Measurements from ENCODE around the gene INPP5D.
"Not testable (repeated sequence)": the region's sequence is repeated elsewhere in the genome, so short reads cannot be mapped to it uniquely, and the experiment has no call there.

Gene INPP5D

DNA sequence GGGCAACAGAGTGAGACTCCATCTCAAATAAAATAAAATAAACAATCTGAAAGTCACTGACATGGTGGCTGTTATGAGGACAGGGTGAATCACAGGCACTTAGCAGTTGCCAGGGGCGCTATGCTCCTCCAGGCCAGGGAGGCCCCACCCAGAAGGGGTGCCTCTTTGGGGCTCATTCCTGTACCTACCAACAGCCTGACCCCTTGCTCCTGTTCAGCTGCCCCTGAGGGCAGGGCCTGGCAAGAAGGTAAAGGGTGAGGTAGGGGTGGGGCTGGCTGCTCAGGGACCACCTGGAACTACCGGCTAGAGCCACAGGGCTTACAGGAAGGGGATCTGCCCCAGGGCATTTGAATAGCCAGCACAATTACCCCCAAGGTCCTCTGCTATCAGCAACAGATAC is 60.3 kb downstream of the INPP5D start:
- DNase-seq (no peak), ATAC-seq (replicated peaks) (no peak)
- Mint-ChIP-seq H3K9me3 (peaks cover 2 to 3% of the 10 kb centered on the region in 2 donors), H3K4me1 (peaks cover 62 to 81% of the 10 kb centered on the region in 2 donors), H3K36me3 (peaks cover 79 to 86% of the 10 kb centered on the region in 2 donors), H3K4me3 (no peak overlapping the region), H3K27ac (peak overlapping the region; percentile 51), H3K27me3 (no peaks in the 10 kb centered on the region)

DNA sequence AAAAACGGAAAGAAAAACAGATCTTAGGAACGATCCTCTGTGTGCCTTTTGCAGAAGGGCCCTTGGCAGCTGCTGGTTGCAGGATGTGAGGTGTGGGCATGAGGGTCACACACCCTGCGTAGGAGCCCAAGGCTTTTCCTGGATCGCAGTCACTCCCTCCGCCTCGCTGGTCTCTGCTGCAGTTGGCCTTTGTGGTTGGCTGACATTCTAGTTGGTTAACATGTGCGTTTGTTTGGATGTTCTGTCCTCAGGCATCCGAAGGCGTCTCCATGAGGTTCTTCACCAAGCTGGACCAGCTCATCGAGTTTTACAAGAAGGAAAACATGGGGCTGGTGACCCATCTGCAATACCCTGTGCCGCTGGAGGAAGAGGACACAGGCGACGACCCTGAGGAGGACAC is 61.7 kb downstream of the INPP5D start:
- ATAC-seq (replicated peaks) (no peak), DNase-seq (no peak)
- H3K4me1 Mint-ChIP-seq = peaks cover 55 to 75% of the 10 kb centered on the region in 2 donors
- peak overlapping the region; percentile 92 for H3K27ac Mint-ChIP-seq
- H3K36me3 Mint-ChIP-seq = peaks cover 83 to 84% of the 10 kb centered on the region in 2 donors
- H3K27me3 Mint-ChIP-seq = no peaks in the 10 kb centered on the region
- peak overlapping the region; percentile 7 to 63 for H3K4me3 Mint-ChIP-seq
- peaks cover 2 to 3% of the 10 kb centered on the region in 2 donors for H3K9me3 Mint-ChIP-seq

DNA sequence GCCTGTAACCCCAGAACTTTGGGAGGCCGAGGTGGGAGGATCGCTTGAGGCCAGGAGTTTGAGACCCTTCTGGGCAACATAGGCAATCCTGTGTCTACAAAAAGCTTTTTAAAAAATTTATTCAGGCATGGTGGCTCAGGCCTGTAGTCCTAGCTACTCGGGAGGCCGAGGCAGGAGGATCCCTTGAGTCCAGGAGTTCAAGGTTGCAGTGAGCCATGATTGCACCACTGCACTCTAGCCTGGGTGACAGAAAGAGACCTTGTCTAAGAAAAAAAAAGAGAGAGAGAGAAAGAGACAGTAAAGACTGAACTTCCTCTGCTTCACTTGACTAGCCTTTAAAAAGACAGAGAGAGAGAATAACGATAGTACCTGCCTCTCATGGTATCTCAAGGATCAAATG is 62.4 kb downstream of the INPP5D start:
- Mint-ChIP-seq H3K27me3 (no peaks in the 10 kb centered on the region), H3K4me1 (peaks cover 51 to 68% of the 10 kb centered on the region in 2 donors), H3K9me3 (peaks cover 2 to 3% of the 10 kb centered on the region in 2 donors), H3K27ac (peak overlapping the region; percentile 92), H3K4me3 (peak overlapping the region; percentile 56 to 62), H3K36me3 (peaks cover 82 to 83% of the 10 kb centered on the region in 2 donors)
- ATAC-seq (replicated peaks) (no peak), DNase-seq (no peak)

DNA sequence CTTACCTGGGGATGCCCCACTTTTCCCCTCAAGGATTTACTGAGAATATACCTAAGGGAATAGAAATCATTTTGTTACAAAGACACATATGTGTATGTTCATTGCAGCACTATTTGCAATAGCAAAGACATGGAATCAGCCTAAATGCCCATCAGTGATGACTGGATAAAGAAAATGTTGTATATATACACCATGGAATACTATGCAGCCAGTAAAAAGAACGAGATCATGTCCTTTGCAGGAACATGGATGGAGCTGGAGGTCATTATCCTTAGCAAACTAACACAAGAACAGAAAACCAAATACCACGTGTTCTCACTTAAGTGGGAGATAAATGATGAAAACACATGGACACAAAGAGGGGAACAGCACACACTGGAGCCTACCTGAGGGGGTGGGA is 63.4 kb downstream of the INPP5D start:
- H3K27me3 Mint-ChIP-seq; H3K9me3 Mint-ChIP-seq; DNase-seq; ATAC-seq (replicated peaks): not testable (repeated sequence)
- Mint-ChIP-seq H3K36me3 (peaks cover 71 to 75% of the 10 kb centered on the region in 2 donors), H3K27ac (peak overlapping the region; percentile 92), H3K4me3 (peak overlapping the region in 1 of 2 donors; percentile 62), H3K4me1 (peaks cover 41 to 57% of the 10 kb centered on the region in 2 donors)

DNA sequence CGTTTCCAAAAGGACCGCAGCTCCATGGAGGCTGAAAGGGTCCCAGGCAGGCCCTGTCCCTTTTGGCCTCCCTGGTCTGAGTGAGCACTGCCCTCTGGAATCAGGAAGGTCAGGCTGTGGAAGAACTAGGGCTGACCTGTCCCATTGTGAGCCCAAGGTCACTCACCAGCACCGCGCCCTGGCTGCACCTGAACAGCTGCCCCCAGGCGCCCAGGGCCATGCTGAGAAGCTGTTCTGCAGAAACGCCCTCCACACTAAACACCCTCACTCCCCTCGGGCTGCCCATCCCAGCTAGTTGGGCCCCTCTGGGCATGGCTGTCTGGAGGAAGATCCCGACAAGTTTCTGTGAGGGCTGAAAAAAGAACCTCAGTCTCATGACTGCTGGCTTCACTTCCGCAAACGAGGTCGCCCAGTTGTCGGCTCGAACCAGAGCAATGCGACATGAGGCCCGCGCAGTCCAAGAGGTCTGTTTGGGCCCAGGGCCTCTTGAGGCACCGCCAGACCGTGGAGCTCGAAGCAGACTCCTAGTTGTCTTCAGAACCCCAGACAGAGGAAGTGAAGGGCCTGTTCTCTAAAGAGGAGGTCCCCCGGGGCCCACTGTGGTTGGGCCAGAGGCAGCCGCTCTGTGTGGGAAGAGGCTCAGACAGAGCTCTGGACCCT is 64.4 kb downstream of the INPP5D start:
- Mint-ChIP-seq H3K4me1 (peaks cover 32 to 51% of the 10 kb centered on the region in 2 donors), H3K27ac (peak overlapping the region; percentile 96), H3K27me3 (no peaks in the 10 kb centered on the region), H3K4me3 (peak overlapping the region; percentile 65 to 82), H3K9me3 (peaks cover 2 to 3% of the 10 kb centered on the region in 2 donors), H3K36me3 (peaks cover 64 to 69% of the 10 kb centered on the region in 2 donors)
- ATAC-seq (replicated peaks) (peak; percentile 97 to 98), DNase-seq (peak; percentile 85)

DNA sequence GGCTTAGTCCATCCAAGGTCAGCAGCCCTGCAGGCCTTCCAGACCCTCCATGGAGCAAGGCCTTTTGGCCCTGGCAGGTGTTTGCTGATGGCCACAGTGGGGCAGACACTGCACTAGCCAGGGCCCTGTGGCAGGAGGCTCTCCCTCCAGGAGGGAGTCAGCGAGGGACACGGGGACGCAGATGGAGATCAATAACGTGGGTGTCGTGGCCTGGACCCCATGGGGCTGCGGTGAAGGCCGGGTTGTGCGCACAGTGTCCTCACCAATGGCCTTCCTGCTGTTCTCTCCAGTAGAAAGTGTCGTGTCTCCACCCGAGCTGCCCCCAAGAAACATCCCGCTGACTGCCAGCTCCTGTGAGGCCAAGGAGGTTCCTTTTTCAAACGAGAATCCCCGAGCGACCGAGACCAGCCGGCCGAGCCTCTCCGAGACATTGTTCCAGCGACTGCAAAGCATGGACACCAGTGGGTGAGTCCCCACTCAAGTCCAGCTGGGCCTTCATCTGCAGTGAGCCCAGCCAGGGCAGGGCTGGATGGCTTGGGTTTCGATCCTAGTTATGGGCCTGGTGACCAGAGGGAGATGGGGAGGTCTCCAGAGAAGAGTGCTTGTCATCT is 65.4 kb downstream of the INPP5D start:
- ATAC-seq (replicated peaks) (no peak), DNase-seq (no peak)
- Mint-ChIP-seq H3K9me3 (peaks cover 3 to 5% of the 10 kb centered on the region in 2 donors), H3K27me3 (no peaks in the 10 kb centered on the region), H3K27ac (peak overlapping the region; percentile 96), H3K4me3 (peak overlapping the region in 1 of 2 donors; percentile 82), H3K4me1 (peaks cover 37 to 57% of the 10 kb centered on the region in 2 donors), H3K36me3 (peaks cover 66 to 70% of the 10 kb centered on the region in 2 donors)

DNA sequence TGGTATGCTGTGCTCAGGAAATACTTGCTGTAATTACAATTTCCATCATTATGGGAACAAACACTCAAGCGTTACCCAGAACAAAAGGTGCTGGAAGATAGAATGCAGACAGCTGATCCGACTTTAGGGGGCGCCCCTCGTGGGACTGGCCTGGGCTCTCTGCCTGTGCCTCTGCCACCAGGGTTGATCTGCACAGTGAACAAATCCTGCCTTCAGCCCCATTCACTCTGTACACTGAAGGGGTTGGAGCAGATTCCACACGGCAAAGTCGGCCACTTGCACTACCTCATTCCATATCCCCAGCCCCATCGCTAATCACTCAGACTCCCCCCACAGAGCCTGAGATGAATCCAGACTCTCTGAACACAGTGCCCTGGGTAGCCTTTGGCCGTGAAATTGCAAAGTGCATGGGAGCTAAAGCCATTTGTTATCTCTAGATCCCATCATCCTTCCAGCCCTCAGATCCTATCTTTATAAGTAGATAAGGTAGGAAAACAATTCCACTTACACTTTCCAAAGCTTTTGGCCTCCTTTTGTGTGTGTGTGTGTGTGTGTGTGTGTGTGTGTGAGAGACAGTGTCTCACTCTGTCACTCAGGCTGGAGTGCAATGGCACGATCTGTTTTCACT is 69.3 kb downstream of the INPP5D start:
- H3K27ac Mint-ChIP-seq = peak overlapping the region; percentile 37
- H3K27me3 Mint-ChIP-seq = no peaks in the 10 kb centered on the region
- H3K9me3 Mint-ChIP-seq = peaks cover 4% of the 10 kb centered on the region in 2 donors
- peaks cover 34 to 48% of the 10 kb centered on the region in 2 donors for H3K4me1 Mint-ChIP-seq
- H3K36me3 Mint-ChIP-seq = peaks cover 69 to 70% of the 10 kb centered on the region in 2 donors
- DNase-seq = no peak
- no peak overlapping the region for H3K4me3 Mint-ChIP-seq
- no peak for ATAC-seq (replicated peaks)

DNA sequence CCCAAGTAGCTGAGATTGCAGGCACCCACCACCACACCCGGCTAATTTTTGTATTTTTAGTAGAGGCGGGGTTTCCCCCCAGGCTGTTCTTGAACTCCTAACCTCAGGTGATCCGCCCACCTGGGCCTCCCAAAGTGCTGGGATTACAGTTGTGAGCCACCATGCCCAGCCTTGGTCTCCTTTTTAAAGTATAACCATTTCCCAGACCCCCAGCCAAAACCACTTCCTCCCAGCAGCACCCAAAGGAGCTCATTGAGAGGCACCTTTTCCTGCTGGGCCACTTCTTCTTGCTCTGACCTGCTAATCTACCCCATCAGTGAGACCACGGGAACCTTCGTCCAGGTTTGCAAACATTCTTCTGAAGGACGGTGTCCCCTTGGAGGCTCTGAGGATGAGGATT is 69.9 kb downstream of the INPP5D start:
- Mint-ChIP-seq H3K36me3 (peaks cover 68 to 69% of the 10 kb centered on the region in 2 donors), H3K9me3 (peaks cover 4% of the 10 kb centered on the region in 2 donors), H3K4me1 (peaks cover 29 to 42% of the 10 kb centered on the region in 2 donors), H3K27ac (peak overlapping the region; percentile 90), H3K27me3 (no peaks in the 10 kb centered on the region), H3K4me3 (peak overlapping the region; percentile 43 to 57)
- no peak for ATAC-seq (replicated peaks)
- no peak for DNase-seq

DNA sequence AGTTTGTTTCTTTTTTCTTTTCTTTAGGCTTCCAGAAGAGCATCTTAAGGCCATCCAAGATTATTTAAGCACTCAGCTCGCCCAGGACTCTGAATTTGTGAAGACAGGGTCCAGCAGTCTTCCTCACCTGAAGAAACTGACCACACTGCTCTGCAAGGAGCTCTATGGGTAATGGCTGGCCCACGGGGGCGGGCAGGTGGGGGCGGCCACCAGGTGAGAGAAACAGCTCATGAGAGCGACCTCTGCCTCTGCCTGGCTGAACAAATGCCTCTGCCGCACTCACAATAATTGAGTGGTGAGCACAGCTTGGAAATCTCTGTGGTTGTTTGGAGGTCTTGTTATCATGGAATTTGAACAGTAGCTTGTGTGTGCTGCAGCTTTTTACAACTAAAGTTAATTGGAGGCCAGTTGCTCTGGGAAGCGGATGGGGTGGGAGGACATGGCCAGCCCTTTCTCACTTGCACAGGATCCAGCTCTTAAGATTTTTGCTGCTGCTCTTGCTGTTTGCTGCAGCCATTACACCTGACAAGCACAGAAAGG is 70.4 kb downstream of the INPP5D start:
- H3K4me1 Mint-ChIP-seq = peaks cover 28 to 37% of the 10 kb centered on the region in 2 donors
- peak overlapping the region; percentile 43 to 57 for H3K4me3 Mint-ChIP-seq
- peak overlapping the region; percentile 90 for H3K27ac Mint-ChIP-seq
- DNase-seq (no peak), ATAC-seq (replicated peaks) (no peak)
- no peaks in the 10 kb centered on the region for H3K27me3 Mint-ChIP-seq
- peaks cover 4% of the 10 kb centered on the region in 2 donors for H3K9me3 Mint-ChIP-seq
- H3K36me3 Mint-ChIP-seq = peaks cover 63 to 65% of the 10 kb centered on the region in 2 donors

DNA sequence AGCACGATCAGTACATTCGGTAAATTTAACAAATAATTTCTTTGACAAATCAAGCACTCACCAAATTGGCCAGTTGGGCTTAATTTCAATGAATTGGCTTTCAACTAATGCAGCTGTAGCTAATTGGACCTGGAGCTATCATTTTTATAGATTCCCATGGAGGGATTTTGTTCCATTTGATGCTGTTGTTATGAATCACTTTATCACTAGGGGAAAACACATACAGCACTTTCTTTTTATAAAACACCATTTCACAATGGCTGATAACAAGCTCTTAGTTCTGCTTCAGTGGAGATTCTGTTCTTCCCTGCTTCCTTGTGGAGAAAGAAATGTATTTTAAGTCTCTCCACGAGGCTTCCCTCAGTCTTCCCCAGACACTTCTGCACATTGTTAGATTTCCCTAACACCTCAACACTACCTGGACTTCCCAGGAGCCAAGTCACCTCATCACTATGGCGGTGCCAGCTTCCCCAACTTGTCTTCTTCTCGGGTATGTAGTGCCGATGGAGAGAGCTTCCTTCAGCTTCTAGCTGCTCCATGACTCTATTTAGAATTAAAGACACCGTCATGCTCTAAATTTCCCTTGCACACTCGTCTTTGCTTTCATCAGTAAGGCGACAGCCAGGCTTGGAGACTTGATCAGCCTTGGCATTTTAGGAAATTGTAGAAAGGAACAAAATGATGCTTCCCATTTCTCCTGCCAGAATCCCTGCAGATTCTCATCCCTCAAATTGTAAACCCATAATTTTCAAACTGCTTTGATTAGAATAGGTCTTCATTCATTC is 72.0 kb downstream of the INPP5D start:
- DNase-seq (no peak), ATAC-seq (replicated peaks) (no peak)
- peaks cover 4% of the 10 kb centered on the region in 2 donors for H3K9me3 Mint-ChIP-seq
- H3K36me3 Mint-ChIP-seq = peaks cover 57 to 65% of the 10 kb centered on the region in 2 donors
- no peak overlapping the region for H3K4me3 Mint-ChIP-seq
- H3K27ac Mint-ChIP-seq = peak overlapping the region; percentile 87
- H3K27me3 Mint-ChIP-seq = no peaks in the 10 kb centered on the region
- H3K4me1 Mint-ChIP-seq = peaks cover 29 to 33% of the 10 kb centered on the region in 2 donors

DNA sequence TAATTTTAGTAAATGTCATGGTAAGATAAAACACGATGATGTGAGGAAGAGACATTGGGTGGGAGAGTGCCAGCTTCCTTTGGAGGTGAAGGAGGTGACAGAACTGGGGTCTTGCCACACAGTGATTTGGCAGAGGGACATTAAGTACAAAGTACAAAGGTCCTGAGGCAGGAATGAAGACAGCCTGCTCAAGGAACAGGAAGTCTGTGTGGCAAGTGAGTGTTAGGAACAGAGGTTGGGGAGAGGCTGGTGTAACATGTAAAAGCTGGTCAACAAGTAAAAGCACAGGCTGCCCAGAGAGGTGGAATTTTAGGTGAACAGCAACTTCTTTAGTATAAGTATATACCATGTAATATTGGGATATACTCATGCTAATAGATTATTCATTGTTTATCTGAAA is 73.1 kb downstream of the INPP5D start:
- ATAC-seq (replicated peaks) (no peak), DNase-seq (no peak)
- Mint-ChIP-seq H3K4me1 (peaks cover 28 to 33% of the 10 kb centered on the region in 2 donors), H3K36me3 (peaks cover 56 to 65% of the 10 kb centered on the region in 2 donors), H3K27ac (peak overlapping the region; percentile 91), H3K27me3 (no peaks in the 10 kb centered on the region), H3K9me3 (peaks cover 4% of the 10 kb centered on the region in 2 donors), H3K4me3 (peak overlapping the region in 1 of 2 donors; percentile 59)

DNA sequence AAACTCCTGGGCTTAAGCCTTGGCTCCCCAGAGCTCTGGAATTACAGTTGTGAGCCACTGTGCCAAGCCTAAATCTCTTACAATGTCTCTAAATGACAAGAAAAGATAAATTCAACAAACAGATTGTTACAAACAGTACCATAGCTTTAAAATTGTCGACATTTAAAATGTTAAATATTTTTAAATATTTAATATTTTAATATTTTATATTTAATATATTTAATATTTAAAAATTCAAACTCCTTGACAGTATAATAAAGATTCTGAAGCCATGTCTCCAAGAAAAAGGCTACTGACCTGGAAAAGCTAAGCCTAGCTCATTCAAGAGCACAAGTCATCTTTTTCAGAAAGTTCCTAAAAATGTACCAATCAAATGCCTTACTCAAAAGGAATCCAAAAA is 75.3 kb downstream of the INPP5D start:
- Mint-ChIP-seq H3K27me3 (no peaks in the 10 kb centered on the region), H3K9me3 (peaks cover 1 to 4% of the 10 kb centered on the region in 2 donors), H3K4me1 (peaks cover 23 to 33% of the 10 kb centered on the region in 2 donors), H3K36me3 (peaks cover 52 to 68% of the 10 kb centered on the region in 2 donors), H3K4me3 (no peak overlapping the region), H3K27ac (no peak overlapping the region)
- DNase-seq (no peak), ATAC-seq (replicated peaks) (no peak)

DNA sequence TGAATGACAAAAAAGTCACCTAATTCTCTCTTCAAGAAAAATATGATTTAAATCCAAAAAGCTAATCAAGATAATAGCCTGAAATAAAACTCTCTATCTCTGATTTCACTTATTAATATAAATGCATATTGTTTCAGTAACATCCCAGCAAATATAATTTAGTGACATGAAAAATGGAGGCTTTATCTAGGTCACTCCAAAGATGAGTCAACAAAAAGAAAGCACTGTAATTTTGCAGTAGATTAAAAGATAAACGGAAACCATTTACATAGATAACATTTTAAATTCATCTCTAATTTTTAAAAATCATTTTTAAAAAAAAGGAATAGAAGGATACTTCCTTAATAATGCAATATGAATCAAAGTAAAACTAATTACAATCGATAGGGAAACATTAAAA is 76.9 kb downstream of the INPP5D start:
- Mint-ChIP-seq H3K4me1 (peaks cover 31 to 40% of the 10 kb centered on the region in 2 donors), H3K4me3 (no peak overlapping the region), H3K36me3 (peaks cover 52 to 75% of the 10 kb centered on the region in 2 donors), H3K27ac (no peak overlapping the region), H3K27me3 (no peaks in the 10 kb centered on the region), H3K9me3 (peaks cover 1 to 4% of the 10 kb centered on the region in 2 donors)
- ATAC-seq (replicated peaks) (no peak), DNase-seq (no peak)
